Measurements from ENCODE around the gene RALGDS.
"Not testable (repeated sequence)": the region's sequence is repeated elsewhere in the genome, so short reads cannot be mapped to it uniquely, and the experiment has no call there.

Gene RALGDS

DNA sequence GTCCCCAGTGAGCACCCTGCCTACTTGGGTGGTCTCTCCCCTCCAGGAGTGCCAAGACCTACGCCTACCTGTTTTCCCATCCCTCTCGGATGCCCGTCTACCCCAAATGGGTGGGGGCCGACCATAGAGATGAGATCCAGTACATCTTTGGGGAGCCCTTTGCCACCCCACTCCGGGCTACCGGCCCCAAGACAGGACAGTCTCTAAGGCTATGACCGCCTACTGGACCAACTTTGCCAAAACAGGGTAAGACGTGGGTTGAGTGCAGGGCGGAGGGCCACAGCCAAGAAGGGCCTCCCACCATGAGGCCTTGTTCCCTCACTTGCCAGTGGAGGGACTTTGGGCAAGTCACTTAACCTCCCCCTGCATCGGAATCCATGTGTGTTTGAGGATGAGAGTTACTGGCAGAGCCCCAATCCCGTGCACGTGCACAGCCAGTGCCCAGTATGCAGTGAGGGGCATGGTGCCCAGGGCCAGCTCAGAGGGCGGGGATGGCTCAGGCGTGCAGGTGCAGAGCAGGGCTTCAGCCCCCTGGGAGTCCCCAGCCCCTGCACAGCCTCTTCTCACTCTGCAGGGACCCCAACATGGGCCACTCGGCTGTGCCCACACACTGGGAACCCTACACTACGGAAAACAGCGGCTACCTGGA is 34.7 kb downstream of the RALGDS start:
- not testable (repeated sequence) for DNase-seq

DNA sequence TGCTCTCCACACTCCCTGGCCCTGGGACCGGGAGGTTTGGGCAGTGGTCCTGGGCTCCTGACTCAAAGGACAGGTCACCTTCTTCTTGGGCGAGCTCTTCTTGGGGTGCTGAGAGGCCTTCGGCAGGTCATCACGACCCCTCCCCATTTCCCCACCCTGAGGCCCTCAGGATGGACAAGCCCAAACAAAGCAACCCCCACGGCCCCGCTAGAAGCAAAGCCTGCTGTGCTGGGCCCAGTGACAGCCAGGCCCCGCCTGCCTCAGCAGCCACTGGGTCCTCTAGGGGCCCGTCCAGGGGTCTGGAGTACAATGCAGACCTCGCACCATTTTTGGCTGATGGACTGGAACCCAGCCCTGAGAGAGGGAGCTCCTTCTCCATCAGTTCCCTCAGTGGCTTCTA is 37.4 kb downstream of the RALGDS start:
- DNase-seq = not testable (repeated sequence)

DNA sequence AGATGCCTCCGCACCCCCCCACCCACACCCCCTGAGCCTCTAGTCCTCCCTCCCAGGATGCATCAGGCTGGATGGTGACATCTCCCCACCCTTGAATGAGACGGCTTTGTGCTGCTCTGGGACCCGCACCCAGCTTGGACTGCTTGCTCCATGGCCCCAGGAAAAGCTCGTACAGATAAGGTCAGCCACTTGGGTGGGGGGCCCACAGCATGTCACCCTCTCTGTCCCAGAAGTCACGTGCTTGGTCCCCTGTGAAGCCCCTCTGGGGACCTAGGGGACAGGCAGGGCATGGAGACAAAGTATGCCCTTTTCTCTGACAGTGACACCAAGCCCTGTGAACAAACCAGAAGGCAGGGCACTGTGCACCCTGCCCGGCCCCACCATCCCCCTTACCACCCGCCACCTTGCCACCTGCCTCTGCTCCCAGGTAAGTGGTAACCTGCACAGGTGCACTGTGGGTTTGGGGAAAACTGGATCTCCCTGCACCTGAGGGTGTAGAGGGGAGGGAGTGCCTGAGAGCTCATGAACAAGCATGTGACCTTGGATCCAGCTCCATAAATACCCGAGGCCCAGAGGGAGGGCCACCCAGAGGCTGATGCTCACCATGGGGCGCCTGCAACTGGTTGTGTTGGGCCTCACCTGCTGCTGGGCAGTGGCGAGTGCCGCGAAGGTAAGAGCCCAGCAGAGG is 38.9 kb downstream of the RALGDS start:
- DNase-seq = not testable (repeated sequence)

DNA sequence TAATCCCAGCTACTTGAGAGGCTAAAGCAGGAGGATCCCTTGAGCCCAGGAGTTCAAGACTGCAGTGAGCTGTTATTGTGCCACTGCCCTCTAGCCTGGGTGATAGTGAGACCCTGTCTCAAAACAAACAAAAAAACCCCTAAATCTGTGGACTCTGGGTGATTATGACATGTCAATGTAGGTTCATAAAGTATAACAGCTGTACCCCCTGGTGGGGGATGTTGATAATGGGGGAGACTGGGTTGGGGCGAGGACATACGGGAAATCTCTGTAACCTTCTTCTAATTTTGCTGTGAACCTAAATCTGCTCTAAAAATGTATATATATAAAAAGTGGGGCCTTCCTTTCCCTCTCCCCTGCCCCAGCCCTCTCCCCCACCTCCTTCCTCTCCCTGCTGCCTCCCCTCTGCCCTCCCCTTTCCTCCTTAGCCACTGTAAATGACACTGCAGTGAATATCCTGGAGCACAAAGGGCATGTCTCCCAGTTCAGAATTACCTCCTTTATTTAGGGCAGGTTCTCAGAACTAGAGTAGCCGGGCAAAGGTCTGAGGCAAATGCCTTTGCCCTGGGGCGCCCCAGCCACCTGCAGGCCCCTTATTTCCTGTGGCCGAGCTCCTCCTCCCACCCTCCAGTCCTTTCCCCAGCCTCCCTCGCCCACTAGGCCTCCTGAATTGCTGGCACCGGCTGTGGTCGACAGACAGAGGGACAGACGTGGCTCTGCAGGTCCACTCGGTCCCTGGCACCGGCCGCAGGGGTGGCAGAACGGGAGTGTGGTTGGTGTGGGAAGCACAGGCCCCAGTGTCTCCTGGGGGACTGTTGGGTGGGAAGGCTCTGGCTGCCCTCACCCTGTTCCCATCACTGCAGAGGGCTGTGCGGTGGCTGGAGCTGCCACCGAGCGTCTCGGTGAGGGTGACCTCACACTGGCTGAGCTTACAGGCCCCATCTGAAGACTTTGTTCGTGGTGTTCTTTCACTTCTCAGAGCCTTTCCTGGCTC is 40.0 kb downstream of the RALGDS start:
- DNase-seq = not testable (repeated sequence)

DNA sequence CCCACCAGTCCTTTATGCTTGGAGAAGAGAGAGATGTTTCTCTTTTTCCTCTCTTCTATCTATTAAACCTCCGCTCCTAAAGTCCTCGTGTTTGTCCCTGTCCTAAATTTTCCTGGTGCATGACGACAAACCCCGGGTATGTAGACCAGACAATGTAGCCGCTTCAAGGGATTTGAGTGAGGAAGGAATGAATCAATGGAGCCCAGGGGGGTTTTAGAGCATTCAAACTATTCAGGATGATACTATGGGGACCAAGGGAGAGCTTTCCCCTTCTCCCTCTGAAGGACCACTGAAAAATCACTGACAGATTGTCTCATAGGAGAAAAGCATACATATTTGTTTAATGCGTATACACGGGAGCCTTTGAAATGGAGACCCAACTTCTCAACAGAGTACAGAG is 40.9 kb downstream of the RALGDS start:
- no peak for DNase-seq

DNA sequence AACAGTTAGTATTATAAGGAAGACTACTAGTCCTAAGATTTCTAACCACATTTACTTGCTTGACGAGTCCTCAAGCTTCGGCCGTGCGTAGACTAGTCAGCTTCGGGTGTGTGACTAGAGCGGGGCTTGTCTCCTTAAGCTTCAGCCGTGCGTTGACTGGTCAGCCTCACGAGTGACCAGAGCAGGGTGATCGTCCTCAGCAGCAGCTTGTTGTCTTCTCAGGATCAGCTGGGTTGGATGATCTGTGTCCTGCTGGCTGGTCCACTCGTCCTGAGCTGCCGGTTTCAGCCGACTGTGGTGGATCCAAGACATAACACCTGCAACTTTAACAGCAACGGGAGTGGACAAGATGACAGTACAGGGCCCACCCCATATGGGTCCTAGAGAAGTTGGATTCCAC is 42.6 kb downstream of the RALGDS start:
- DNase-seq = no peak

DNA sequence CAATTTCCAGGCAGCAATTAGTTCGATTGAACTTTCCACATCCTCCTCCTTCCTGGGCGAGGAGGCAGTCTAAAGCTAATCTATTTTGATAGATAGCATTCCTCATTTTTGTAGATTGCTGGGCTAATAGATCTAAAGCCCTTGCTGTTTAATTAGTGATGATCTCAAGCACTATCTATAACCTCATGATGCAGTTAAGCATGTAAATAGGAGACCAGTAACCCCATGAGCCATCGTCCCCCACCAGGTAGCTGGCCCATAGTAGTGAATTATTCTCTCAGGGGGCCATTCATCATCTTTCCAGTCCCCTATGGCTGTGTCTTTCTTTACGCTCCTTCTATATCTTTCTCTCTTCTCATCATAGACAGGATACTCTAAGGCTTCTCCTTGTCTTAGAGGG is 44.3 kb downstream of the RALGDS start:
- no peak for DNase-seq

DNA sequence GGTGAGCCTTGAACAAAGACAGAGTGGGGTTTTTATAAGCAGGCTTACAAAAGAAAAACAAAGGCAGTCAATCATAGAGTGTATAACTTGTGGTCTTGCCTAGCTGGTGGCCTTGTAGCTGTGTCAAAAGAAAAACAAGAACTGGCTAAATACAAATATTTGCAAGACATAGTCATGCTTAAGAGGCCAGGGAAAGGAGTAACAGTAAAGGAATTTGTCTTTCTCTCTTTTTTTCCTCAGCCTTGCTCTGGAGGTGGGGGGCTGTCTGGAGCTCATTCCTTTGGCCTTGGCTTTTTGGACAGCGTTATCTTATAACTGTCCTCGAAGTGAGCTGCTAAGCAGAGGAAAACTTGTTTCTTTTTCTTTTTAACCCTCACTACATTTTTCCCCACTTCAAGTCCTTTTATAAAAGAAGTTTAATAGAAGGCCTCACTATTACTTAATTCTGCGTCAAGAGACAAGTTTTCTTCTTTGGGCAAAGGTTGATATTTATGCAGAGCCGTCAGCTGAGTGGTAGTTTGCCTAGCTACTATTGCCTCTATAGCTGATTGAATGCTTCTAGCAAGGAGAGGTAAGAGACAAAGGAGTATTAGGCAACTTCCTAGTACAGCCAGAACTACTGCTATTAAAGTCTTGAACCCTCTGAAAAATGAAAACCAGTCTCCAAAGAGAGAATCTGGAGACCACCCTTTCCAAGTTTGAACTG is 45.0 kb downstream of the RALGDS start:
- DNase-seq = peak in 1 of 2 experiments; percentile 13

DNA sequence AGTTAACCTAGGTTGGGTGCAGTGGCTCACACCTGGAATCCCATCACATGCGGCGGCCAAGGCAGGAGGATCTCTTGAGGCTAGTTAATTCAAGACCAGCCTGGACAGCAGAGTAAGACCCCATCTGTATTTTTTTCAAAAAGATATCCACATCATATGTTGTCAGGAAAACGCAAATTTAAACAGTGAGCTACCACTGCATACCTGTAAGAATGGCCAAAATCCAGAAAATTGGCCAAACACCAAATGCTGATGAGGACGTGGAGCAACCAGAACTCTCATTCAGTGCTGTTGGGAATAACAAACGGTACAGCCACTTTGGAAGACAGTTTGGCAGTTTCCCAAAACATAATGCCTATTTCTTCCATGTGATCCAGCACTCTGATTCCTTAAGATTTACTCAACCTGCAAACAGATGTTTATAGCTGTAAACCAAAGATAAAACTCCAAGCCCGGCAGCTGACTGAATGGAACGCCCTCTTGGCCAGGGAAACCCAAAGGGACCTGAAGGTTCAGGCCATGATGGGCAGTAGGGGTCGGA is 46.9 kb downstream of the RALGDS start:
- no peak for DNase-seq

DNA sequence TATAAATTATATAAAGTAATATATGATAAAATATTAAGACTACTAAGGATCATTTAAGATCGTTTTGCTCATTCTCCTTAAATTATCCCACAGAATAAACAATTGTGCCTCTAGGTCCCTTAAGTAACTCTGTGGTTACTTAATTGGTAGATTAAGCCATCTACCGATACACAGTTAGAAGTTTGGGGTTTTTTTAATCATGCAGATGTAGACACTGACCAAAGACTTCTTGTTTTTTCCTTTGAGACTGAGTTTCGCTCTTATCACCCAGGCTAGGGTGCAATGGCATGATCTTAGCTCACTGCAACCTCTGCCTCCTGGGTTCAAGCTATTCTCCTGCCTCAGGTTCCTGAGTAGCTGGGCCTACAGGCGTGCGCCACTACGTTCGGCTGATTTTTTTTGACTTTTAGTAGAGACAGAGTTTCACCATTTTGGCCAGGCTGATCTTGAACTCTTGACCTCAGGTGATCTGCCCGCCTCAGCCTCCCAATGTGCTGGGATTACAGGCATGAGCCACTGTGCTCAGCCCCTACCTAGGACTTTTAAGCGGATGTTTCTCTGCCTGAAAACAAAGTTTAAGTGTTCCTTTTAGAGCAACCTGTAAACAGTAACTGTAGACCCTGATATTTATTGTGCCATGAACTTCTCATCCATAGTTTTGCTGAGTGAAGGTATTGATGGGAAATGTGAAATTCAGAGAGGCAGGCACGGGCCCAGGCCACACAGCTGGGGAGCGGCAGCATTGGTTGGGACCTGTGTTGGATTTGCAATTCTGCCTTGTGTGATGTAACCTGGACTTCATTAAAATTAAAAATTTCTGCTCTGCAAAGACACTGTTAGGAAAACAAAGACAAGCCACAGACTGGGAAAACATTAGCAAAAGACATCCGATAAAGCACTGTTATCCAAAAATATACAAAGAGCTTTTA is 47.7 kb downstream of the RALGDS start:
- no peak for DNase-seq

DNA sequence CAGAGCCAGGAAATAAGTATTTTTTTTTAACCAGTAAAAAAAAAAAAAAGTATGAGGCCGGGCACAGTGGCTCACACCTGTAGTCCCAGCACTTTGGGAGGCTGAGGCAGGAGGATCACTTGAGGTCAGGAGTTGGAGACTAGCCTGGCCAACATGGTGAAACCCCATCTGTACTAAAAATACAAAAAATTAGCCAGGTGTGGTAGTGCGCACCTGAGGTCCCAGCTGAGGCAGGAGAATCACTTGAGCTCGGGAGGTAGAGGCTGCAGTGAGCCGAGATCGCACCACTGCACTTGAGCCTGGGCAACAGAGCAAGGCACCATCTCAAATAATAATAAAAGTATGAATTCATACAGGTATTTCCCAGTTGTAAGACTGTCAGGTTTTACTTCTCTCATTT is 48.8 kb downstream of the RALGDS start:
- not testable (repeated sequence) for DNase-seq

DNA sequence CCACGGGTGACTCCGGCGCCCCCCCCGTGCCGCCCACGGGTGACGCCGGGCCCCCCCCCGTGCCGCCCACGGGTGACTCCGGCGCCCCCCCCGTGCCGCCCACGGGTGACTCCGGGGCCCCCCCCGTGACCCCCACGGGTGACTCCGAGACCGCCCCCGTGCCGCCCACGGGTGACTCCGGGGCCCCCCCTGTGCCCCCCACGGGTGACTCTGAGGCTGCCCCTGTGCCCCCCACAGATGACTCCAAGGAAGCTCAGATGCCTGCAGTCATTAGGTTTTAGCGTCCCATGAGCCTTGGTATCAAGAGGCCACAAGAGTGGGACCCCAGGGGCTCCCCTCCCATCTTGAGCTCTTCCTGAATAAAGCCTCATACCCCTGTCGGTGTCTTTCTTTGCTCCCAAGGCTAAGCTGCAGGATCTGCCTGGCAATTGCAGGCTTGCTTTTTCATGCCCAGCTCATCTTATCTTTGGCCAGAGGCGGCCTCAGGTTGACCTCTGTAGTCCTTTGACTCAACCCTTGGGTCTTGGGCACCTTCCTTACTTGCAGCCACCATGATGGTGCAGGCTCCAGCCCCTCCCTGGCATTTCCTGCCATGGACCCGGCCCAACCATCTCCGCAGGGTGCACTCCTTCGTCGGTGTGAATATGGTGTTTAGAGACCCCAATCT is 49.4 kb downstream of the RALGDS start:
- no peak for DNase-seq

DNA sequence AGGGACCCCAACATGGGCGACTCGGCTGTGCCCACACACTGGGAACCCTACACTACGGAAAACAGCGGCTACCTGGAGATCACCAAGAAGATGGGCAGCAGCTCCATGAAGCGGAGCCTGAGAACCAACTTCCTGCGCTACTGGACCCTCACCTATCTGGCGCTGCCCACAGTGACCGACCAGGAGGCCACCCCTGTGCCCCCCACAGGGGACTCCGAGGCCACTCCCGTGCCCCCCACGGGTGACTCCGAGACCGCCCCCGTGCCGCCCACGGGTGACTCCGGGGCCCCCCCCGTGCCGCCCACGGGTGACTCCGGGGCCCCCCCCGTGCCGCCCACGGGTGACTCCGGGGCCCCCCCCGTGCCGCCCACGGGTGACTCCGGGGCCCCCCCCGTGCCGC is 50.1 kb downstream of the RALGDS start:
- DNase-seq = not testable (repeated sequence)

DNA sequence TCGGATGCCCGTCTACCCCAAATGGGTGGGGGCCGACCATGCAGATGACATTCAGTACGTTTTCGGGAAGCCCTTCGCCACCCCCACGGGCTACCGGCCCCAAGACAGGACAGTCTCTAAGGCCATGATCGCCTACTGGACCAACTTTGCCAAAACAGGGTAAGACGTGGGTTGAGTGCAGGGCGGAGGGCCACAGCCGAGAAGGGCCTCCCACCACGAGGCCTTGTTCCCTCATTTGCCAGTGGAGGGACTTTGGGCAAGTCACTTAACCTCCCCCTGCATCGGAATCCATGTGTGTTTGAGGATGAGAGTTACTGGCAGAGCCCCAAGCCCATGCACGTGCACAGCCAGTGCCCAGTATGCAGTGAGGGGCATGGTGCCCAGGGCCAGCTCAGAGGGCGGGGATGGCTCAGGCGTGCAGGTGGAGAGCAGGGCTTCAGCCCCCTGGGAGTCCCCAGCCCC is 50.5 kb downstream of the RALGDS start:
- not testable (repeated sequence) for DNase-seq

DNA sequence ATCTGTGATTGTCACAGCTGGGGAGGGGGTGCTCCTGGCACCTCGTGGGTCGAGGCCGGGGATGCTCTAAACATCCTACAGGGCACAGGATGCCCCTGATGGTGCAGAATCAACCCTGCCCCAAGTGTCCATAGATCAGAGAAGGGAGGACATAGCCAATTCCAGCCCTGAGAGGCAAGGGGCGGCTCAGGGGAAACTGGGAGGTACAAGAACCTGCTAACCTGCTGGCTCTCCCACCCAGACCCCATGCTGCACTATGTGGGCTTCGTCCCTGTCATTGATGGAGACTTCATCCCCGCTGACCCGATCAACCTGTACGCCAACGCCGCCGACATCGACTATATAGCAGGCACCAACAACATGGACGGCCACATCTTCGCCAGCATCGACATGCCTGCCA is 52.6 kb downstream of the RALGDS start:
- not testable (repeated sequence) for DNase-seq

DNA sequence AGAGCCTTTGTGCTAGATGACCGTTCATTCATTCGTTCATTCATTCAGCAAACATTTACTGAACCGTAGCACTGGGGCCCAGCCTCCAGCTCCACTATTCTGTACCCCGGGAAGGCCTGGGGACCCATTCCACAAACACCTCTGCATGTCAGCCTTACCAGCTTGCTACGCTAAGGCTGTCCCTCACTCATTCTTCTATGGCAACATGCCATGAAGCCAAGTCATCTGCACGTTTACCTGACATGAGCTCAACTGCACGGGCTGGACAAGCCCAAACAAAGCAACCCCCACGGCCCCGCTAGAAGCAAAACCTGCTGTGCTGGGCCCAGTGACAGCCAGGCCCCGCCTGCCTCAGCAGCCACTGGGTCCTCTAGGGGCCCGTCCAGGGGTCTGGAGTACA is 53.2 kb downstream of the RALGDS start:
- DNase-seq = no peak

DNA sequence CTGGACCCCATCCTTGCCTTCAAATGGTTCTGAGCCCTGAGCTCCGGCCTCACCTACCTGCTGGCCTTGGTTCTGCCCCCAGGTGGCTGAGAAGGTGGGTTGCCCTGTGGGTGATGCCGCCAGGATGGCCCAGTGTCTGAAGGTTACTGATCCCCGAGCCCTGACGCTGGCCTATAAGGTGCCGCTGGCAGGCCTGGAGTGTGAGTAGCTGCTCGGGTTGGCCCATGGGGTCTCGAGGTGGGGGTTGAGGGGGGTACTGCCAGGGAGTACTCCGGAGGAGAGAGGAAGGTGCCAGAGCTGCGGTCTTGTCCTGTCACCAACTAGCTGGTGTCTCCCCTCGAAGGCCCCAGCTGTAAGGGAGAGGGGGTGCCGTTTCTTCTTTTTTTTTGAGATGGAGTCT is 54.0 kb downstream of the RALGDS start:
- DNase-seq = no peak

DNA sequence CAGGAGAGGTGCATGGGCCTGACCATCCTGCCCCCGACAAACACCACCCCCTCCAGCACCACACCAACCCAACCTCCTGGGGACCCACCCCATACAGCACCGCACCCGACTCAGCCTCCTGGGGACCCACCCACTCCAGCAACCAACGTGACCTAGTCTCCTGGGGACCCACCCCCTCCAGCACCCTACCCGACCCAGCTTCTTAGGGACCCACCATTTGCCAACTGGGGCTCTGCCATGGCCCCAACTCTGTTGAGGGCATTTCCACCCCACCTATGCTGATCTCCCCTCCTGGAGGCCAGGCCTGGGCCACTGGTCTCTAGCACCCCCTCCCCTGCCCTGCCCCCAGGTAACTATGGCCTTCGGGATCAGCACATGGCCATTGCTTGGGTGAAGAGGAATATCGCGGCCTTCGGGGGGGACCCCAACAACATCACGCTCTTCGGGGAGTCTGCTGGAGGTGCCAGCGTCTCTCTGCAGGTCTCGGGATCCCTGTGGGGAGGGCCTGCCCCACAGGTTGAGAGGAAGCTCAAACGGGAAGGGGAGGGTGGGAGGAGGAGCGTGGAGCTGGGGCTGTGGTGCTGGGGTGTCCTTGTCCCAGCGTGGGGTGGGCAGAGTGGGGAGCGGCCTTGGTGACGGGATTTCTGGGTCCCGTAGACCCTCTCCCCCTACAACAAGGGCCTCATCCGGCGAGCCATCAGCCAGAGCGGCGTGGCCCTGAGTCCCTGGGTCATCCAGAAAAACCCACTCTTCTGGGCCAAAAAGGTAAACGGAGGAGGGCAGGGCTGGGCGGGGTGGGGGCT is 54.7 kb downstream of the RALGDS start:
- DNase-seq = no peak

DNA sequence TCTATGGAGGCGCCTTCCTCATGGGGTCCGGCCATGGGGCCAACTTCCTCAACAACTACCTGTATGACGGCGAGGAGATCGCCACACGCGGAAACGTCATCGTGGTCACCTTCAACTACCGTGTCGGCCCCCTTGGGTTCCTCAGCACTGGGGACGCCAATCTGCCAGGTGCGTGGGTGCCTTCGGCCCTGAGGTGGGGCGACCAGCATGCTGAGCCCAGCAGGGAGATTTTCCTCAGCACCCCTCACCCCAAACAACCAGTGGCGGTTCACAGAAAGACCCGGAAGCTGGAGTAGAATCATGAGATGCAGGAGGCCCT is 56.0 kb downstream of the RALGDS start:
- no peak for DNase-seq
